ENCODE results near the gene PDZK1.
"Not testable (repeated sequence)": the region's sequence is repeated elsewhere in the genome, so short reads cannot be mapped to it uniquely, and the experiment has no call there.

GRCh38 chr1:145641886-145642285 is 65.3 kb downstream of the PDZK1 start:
- TF ChIP-seq SUZ12 (IDR thresholded peaks at IDR 0.05; ENCODE audit: extremely low read depth, insufficient read depth, insufficient read length); ZNF274 (IDR thresholded peaks at IDR 0.05; ENCODE audit: low read depth, low read length); YY1 (IDR thresholded peaks at IDR 0.05; ENCODE audit: insufficient read depth, insufficient read length): not testable (repeated sequence)
